AG04449 (cell line): ENCODE results near the gene OR4D1.

Experiments used
- CTCF ChIA-PET: fragments of 350-600 bp; formaldehyde crosslinking; extraction: SDS; loops from one replicate; lab custom pipeline; 2021; ENCODE audit warnings: antibody characterized with exemption; lab: Yijun Ruan, JAX
- POLR2A ChIA-PET: fragments of 400-600, 350-600 bp; formaldehyde crosslinking; extraction: SDS; loops from one replicate; lab custom pipeline; 2020; ENCODE audit warnings: antibody characterized with exemption, inconsistent platforms; lab: Yijun Ruan, JAX
- DNase-seq: peaks from one replicate; pipeline ENCODE4 v3.0.0-alpha.2; 2010; ENCODE audit warnings: low read depth, low spot score
- H3K4me3 ChIP-seq: 2 replicates; pipeline ENCODE4 v1.5.1; 2011; ENCODE audit warnings: low read depth, mild to moderate bottlenecking, control low read depth, low read length
- CTCF ChIP-seq: IDR thresholded peaks from one replicate; pipeline ENCODE4 v1.5.1; 2011; ENCODE audit warnings: mild to moderate bottlenecking, moderate library complexity, low read length, control low read depth, inconsistent platforms; ENCODE audit not compliant: insufficient read depth; ENCODE audit errors: missing control alignments

Gene OR4D1

GRCh38 chr17:58148609-58149008 is 425 bp downstream of the OR4D1 start:
- no peak overlapping the region for H3K4me3 ChIP-seq
- CTCF ChIA-PET: no interaction called here
- TF ChIP-seq CTCF: no peak
- no peak for DNase-seq
- POLR2A ChIA-PET: no interaction called here

GRCh38 chr17:58150394-58150793 is 2.2 kb downstream of the OR4D1 start:
- TF ChIP-seq CTCF: no peak
- H3K4me3 ChIP-seq: no peak overlapping the region
- no peak for DNase-seq
- ChIA-PET POLR2A (no interaction called here), CTCF (no interaction called here)

- CTCF ChIA-PET: no interaction called here
- no peak for TF ChIP-seq CTCF
- POLR2A ChIA-PET: no interaction called here
Observed at GRCh38 chr17:58153046-58153445, 4.9 kb downstream of the OR4D1 start.

GRCh38 chr17:58153671-58154070 is 5.5 kb downstream of the OR4D1 start:
- ChIA-PET CTCF (no interaction called here), POLR2A (no interaction called here)
- DNase-seq: no peak

More at GRCh38 chr17:58153046-58153445, 4.9 kb downstream of the OR4D1 start:
- no peak for DNase-seq
- H3K4me3 ChIP-seq: no peak overlapping the region

GRCh38 chr17:58156839-58157803 is 8.9 kb downstream of the OR4D1 start:
- no peak for DNase-seq
- CTCF ChIA-PET: interaction anchor here (0.7 kb wide), 1 partner anchor 263 kb away, joined by 3 read pairs; no protein-coding TSS in a partner anchor
- POLR2A ChIA-PET: no interaction called here
- H3K4me3 ChIP-seq: peak overlapping the region; percentile 15; the same call in 1 of the 2 replicates
- no peak for TF ChIP-seq CTCF

More at GRCh38 chr17:58153671-58154070, 5.5 kb downstream of the OR4D1 start:
- H3K4me3 ChIP-seq: no peak overlapping the region
- TF ChIP-seq CTCF: no peak

GRCh38 chr17:58158181-58158580 is 10.0 kb downstream of the OR4D1 start:
- H3K4me3 ChIP-seq: no peak overlapping the region
- DNase-seq: no peak
- TF ChIP-seq CTCF: no peak
- ChIA-PET POLR2A (no interaction called here), CTCF (no interaction called here)
